Small intestine (tissue), 16 donors: ENCODE measurements around the gene TXNDC16. TPM values are rescaled to one million over a fixed set of nuclear protein-coding genes. Genes with fewer than 3 reads are reported as not detected.

Experiments
- DNase-seq, 2 donors: peaks; one replicate each; pipeline versions ENCODE4 v3.0.0 to v3.0.0-alpha.2; 2013
- FAIRE-seq: peaks from 2 replicates; lab custom pipeline; 2012; peaks lifted over from hg19 to GRCh38; lab: Jason Lieb, UNC
- H3K27ac ChIP-seq, 3 donors: one replicate each; pipeline ENCODE4 v1.5.1; 2013; ENCODE audit warnings: low read length in 2 of 3, mild to moderate bottlenecking in 2 of 3, control low read depth in 1 of 3, inconsistent platforms in 1 of 3, low read depth in 1 of 3, moderate library complexity in 1 of 3
- H3K27me3 ChIP-seq, 3 donors: one replicate each; pipeline ENCODE4 v1.6.1; 2013; ENCODE audit warnings: low read length in 3 of 3, inconsistent platforms in 1 of 3; ENCODE audit not compliant: control insufficient read depth in 3 of 3, insufficient read depth in 3 of 3
- H3K36me3 ChIP-seq, 3 donors: one replicate each; pipeline ENCODE4 v1.6.1; 2013; ENCODE audit warnings: low read length in 3 of 3, inconsistent platforms in 1 of 3, low read depth in 1 of 3, mild to moderate bottlenecking in 1 of 3, moderate library complexity in 1 of 3; ENCODE audit not compliant: control insufficient read depth in 3 of 3, insufficient read depth in 2 of 3
- H3K4me1 ChIP-seq, 3 donors: one replicate each; pipeline ENCODE4 v1.6.1; 2013; ENCODE audit warnings: low read length in 2 of 3, inconsistent platforms in 1 of 3, low read depth in 1 of 3, mild to moderate bottlenecking in 1 of 3, moderate library complexity in 1 of 3; ENCODE audit not compliant: control insufficient read depth in 3 of 3, insufficient read depth in 2 of 3
- H3K4me3 ChIP-seq, 3 donors: one replicate each; pipeline ENCODE4 v1.5.1; 2013; ENCODE audit warnings: low read length in 3 of 3, control low read depth in 1 of 3, inconsistent platforms in 1 of 3, low read depth in 1 of 3, mild to moderate bottlenecking in 1 of 3, moderate library complexity in 1 of 3
- H3K9me3 ChIP-seq, 2 donors: one replicate each; pipeline ENCODE4 v1.6.1; 2013; ENCODE audit warnings: low read depth in 1 of 2, low read length in 1 of 2; ENCODE audit not compliant: control insufficient read depth in 2 of 2, insufficient read depth in 1 of 2
- WGBS, 3 donors: extraction: QIAGEN DNeasy Blood & Tissue Kit; methylation state at CpG; one replicate each; pipeline ENCODE4 v1.1.7; 2013; 5-methylcytosine and 5-hydroxymethylcytosine counted together
- long read RNA-seq, 10 donors: transcript quantifications; one replicate each; lab custom pipeline, GENCODE V29; 2026
- polyA plus RNA-seq, 4 donors: library from polyadenylated mRNA; stranded (reverse) in 3 of 4; unstranded in 1 of 4; fragments of 200-250 nt in 3 of 4; fragments of 120-200 nt in 1 of 4; gene quantifications; one replicate each; pipeline versions ENCODE4 v1.2.1 to v1.2.3, GENCODE V29; 2013
- donor health status: healthy with polysubstance abuse.
- donor health status: control.
- donor health status: control.
- donor health status: Bipolar disorder and iron deficiency.
- donor health status: healthy.

Gene TXNDC16
- polyA plus RNA-seq: 10 to 100 TPM in 1 of 4 donors, 1 to 10 TPM in 1, under 1 TPM in 2; 0.81 to 14.2 (median 2.0) TPM
- long read RNA-seq, donor 1: 0 reads
- long read RNA-seq, donor 2, full-length matches to known transcripts: 1 of 1 reads
- long read RNA-seq, donor 2, partial matches to known transcripts: 0 of 1 reads
- long read RNA-seq, donor 2, other reads (novel, unspliced or antisense): 0 of 1 reads
- long read RNA-seq, donor 3: 0 reads
- long read RNA-seq, donor 4: 0 reads
- long read RNA-seq, donor 5: 0 reads
- long read RNA-seq, donor 6, full-length matches to known transcripts: 1 of 1 reads
- long read RNA-seq, donor 6, partial matches to known transcripts: 0 of 1 reads
- long read RNA-seq, donor 6, other reads (novel, unspliced or antisense): 0 of 1 reads
- long read RNA-seq, donor 7: 0 reads
- long read RNA-seq, donor 8: 0 reads
- long read RNA-seq, donor 9: 0 reads
- long read RNA-seq, donor 10, full-length matches to known transcripts: 1 of 1 reads
- long read RNA-seq, donor 10, partial matches to known transcripts: 0 of 1 reads
- long read RNA-seq, donor 10, other reads (novel, unspliced or antisense): 0 of 1 reads

- DNase-seq (peak; percentile 100), FAIRE-seq (peak; percentile 41)
- no peaks in the 10 kb centered on the region for H3K27me3 ChIP-seq
- peak within 1 kb of the TSS; percentile 75 to 80 (median 78) for H3K4me3 ChIP-seq
- WGBS, 3 donors: 0 to 1% (median 0%) methylated on average over 65 to 81 of the region's 81 CpGs
- H3K27ac ChIP-seq: peak within 1 kb of the TSS; percentile 79 to 94 (median 90)
- H3K36me3 ChIP-seq: no peaks in the 10 kb centered on the region
- H3K9me3 ChIP-seq: no peaks in the 10 kb centered on the region
- peaks cover 0 to 15% (median 0%) of the 10 kb centered on the region in 3 donors for H3K4me1 ChIP-seq
Observed at GRCh38 chr14:52552063-52552988, at the start of gene TXNDC16, which contains the start of gene GPR137C. TXNDC16 (minus strand) TSS chr14:52552505; CDS start chr14:52543557, 8,948 bp downstream. GPR137C (plus strand) TSS chr14:52552836; CDS start chr14:52553148, 312 bp downstream.

- FAIRE-seq: no peak
Observed at GRCh38 chr14:52599974-52600373, 47.7 kb upstream of the TXNDC16 start.

GRCh38 chr14:52598568-52598967 is 46.3 kb upstream of the TXNDC16 start:
- no peak overlapping the region for H3K4me3 ChIP-seq
- no peak overlapping the region for H3K27ac ChIP-seq
- FAIRE-seq: no peak
- peaks cover 0 to 6% of the 10 kb centered on the region in 2 donors for H3K9me3 ChIP-seq
- no peak for DNase-seq
- WGBS, 3 donors: 78 to 97% (median 88%) methylated on average over 1 of the region's 1 CpG
- H3K4me1 ChIP-seq: no peaks in the 10 kb centered on the region
- H3K27me3 ChIP-seq: no peaks in the 10 kb centered on the region
- H3K36me3 ChIP-seq: no peaks in the 10 kb centered on the region

More at GRCh38 chr14:52599974-52600373, 47.7 kb upstream of the TXNDC16 start:
- Histone ChIP-seq H3K9me3 (peaks cover 0 to 11% of the 10 kb centered on the region in 2 donors), H3K36me3 (no peaks in the 10 kb centered on the region), H3K4me1 (no peaks in the 10 kb centered on the region), H3K27me3 (no peaks in the 10 kb centered on the region), H3K27ac (no peak overlapping the region), H3K4me3 (no peak overlapping the region)
- no peak for DNase-seq
- 91 to 94% (median 91%) methylated on average over 3 of the region's 3 CpGs for WGBS, 3 donors

- Histone ChIP-seq H3K27me3 (no peaks in the 10 kb centered on the region), H3K9me3 (peaks cover 0 to 6% of the 10 kb centered on the region in 2 donors), H3K4me3 (no peak overlapping the region), H3K36me3 (no peaks in the 10 kb centered on the region), H3K4me1 (no peaks in the 10 kb centered on the region), H3K27ac (no peak overlapping the region)
- FAIRE-seq (no peak), DNase-seq (no peak)
- WGBS, 3 donors: 86 to 95% (median 94%) methylated on average over 5 of the region's 5 CpGs
Observed at GRCh38 chr14:52596861-52597260, 44.6 kb upstream of the TXNDC16 start.

- Histone ChIP-seq H3K27me3 (no peaks in the 10 kb centered on the region), H3K9me3 (peaks cover 0 to 6% of the 10 kb centered on the region in 2 donors), H3K27ac (no peak overlapping the region), H3K4me3 (no peak overlapping the region), H3K36me3 (no peaks in the 10 kb centered on the region), H3K4me1 (no peaks in the 10 kb centered on the region)
- FAIRE-seq: no peak
- 84 to 89% (median 85%) methylated on average over 10 of the region's 10 CpGs for WGBS, 3 donors
- DNase-seq: no peak
Observed at GRCh38 chr14:52596320-52596719, 44.0 kb upstream of the TXNDC16 start.

- no peak overlapping the region for H3K4me3 ChIP-seq
- whole genome bisulfite sequencing, 3 donors: 83 to 86% (median 83%) methylated on average over 1 of the region's 1 CpG
- FAIRE-seq: no peak
Observed at GRCh38 chr14:52590318-52590717, 38.0 kb upstream of the TXNDC16 start.

GRCh38 chr14:52589646-52590045 is 37.3 kb upstream of the TXNDC16 start:
- Histone ChIP-seq H3K27me3 (no peaks in the 10 kb centered on the region), H3K9me3 (no peaks in the 10 kb centered on the region), H3K4me3 (no peak overlapping the region), H3K4me1 (no peaks in the 10 kb centered on the region), H3K36me3 (no peaks in the 10 kb centered on the region), H3K27ac (no peak overlapping the region)
- DNase-seq (no peak), FAIRE-seq (no peak)
- WGBS, 3 donors: 56 to 69% (median 61%) methylated on average over 4 of the region's 4 CpGs

More at GRCh38 chr14:52590318-52590717, 38.0 kb upstream of the TXNDC16 start:
- Histone ChIP-seq H3K4me1 (no peaks in the 10 kb centered on the region), H3K9me3 (no peaks in the 10 kb centered on the region), H3K36me3 (no peaks in the 10 kb centered on the region), H3K27ac (no peak overlapping the region), H3K27me3 (no peaks in the 10 kb centered on the region)
- DNase-seq: no peak

GRCh38 chr14:52583544-52583943 is 31.2 kb upstream of the TXNDC16 start:
- DNase-seq (no peak), FAIRE-seq (no peak)
- Histone ChIP-seq H3K4me1 (no peaks in the 10 kb centered on the region), H3K9me3 (no peaks in the 10 kb centered on the region), H3K27me3 (no peaks in the 10 kb centered on the region), H3K36me3 (no peaks in the 10 kb centered on the region), H3K27ac (no peak overlapping the region), H3K4me3 (no peak overlapping the region)
